SIG-M5 (cell line): ENCODE results near the gene CLEC2D.
"Not testable (repeated sequence)": the region's sequence is repeated elsewhere in the genome, so short reads cannot be mapped to it uniquely, and the experiment has no call there.

Experiments used
- DNase-seq: peaks from one replicate; lab custom pipeline; 2025; lab: John Stamatoyannopoulos, UW

Gene CLEC2D

DNA sequence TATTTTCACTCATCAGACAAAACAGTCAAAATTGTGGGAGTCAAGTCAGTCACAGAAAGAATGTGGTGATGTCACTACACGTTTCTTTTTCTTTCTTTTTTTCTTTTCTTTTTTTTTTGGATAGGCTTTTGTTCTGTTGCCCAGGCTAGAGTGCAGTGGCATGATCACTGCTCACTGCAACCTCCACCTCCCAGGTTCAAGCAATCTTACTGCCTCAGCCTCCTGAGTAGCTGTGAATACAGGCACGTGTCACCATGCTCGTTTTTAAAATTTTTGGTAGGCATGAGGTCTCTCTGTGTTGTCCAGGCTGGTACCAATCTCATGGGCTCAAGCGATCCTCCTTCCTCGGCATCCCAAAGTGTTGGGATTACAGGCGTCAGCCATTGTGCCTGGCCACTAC is 61.1 kb downstream of the CLEC2D start:
- no peak for DNase-seq

DNA sequence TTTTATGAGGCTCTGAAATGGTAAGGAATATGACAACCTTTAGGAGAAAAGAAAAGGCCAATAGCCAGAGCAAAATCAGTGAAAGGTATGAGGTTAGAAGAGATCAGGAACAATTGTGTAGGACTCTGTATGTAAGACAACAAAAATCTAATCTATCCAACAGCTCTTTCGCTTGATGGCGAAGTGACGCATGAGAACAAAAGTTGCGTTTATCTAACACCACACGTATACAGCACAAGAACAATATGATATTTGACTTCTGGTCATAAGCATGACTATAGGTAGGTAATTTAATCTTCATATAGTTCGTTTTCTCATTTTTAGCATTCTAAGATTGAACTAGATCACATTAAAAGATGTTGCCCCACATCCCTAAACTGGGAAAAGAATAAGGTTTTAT is 61.9 kb downstream of the CLEC2D start:
- DNase-seq: no peak

DNA sequence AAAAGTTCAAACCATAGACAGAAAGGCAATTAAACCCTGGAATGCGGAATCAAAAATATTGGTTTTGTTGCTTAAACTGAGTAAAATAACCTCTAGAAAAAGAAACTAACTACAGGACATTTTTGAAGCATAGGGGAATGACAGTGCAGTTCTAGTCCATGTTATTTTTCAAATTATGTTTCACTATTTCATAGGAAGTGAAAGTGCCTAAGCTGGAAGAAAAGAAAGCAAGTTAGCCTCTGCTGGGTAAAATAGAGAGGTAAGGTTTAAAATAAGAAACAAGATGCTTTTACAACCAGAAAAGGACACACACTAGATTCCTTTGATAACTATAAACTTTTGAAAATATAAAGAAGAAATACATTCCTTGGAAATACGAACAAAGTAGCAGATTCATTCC is 62.3 kb downstream of the CLEC2D start:
- peak; percentile 55 for DNase-seq

DNA sequence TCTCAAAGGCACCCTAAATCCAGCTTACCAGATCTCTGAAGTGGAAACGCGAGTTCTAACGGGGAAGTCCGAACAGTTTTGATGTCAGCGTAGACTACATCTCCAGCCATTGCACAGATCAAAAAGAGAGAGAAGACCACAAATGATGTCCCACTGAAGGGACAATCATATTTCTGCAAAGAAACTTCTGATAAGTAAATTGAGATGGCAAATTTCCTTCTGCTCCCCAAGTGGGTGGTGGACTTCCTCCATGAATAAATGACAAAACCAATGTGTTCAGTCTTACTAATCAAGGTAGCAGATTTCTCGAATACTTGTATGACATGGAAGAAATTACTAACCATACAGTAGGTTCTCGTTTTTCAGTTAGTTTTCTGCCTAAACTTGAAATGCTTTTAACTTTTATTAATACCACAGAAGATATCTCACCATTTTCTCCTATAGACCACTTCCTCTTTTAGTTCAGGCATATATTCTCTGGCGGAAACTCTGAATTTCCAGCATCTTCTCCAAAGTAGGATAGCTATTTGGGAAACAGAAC is 63.5 kb downstream of the CLEC2D start, which contains the start of gene CLECL1:
TSS of gene CLECL1 (minus strand) at position 177 of the 541 bp plus-strand sequence.
- DNase-seq: peak; percentile 52

DNA sequence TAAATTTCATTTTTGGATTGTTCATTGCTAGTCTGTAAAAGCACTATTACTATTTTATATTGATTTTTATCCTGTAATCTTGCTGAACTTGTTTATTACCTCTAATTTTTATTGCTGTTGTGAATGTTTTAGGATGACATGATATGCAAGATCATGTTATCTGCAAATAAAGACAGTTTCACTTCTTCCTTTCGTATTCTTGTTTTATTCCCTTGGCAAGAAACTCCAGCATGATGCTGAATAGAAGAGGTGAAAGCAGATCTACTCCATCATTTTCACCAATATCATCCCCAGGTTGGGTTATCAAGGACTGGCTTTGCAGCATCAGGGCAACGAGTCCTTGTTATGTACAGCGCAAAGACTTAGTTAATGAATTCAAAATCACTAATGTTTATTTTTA is 66.1 kb downstream of the CLEC2D start:
- no peak for DNase-seq

DNA sequence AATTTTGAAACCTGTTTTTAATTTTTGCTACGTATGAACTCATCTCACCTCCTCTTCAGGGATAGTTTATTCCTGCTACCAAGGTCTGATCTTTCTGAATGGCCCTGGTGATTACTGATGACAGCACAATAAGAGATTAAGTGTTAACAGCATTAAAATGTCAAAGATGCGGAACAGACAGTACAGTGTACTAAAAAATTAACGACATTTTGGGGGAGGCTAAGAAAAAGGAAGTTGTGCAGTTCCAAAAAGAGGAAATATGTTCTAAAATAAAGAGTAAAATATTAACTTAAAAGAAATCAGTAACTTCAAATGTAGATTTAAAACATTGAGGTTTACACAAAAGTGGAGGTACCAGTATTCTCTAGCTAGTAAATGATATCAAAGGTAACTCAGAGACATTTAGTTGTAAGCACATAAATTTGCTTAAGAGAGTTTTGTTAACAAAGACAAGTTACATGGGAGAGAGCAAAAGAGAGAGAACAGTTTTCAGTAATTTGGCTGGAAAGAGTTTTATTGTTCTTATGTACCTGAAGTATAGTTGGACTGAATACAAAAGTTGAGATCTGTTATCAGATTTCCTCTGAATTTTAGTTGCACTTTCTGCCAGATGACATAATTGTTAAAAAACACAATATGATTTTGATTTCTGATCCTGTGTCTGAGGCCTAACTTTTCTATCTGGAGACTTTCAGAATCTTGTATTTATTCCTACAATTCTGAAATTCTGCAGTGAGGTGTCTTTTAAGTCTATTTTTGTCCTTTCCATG is 67.6 kb downstream of the CLEC2D start:
- peak; percentile 58 for DNase-seq

DNA sequence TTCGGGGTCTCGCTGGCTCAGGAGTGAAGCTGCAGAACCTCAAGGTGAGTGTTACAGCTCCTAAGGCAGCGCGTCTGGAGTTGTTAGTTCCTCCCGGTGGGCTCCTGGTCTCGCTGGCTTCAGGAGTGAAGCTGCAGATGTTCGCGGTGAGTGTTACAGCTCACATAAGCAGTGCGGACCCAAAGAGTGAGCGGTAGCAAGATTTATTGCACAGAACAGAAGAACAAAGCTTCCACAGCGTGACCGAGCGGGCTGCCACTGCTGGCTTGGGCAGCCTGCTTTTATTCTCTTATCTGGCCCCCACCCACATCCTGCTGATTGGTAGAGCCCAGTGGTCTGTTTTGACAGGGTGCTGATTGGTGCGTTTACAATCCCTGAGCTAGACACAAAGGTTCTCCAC is 69.4 kb downstream of the CLEC2D start:
- DNase-seq: not testable (repeated sequence)

DNA sequence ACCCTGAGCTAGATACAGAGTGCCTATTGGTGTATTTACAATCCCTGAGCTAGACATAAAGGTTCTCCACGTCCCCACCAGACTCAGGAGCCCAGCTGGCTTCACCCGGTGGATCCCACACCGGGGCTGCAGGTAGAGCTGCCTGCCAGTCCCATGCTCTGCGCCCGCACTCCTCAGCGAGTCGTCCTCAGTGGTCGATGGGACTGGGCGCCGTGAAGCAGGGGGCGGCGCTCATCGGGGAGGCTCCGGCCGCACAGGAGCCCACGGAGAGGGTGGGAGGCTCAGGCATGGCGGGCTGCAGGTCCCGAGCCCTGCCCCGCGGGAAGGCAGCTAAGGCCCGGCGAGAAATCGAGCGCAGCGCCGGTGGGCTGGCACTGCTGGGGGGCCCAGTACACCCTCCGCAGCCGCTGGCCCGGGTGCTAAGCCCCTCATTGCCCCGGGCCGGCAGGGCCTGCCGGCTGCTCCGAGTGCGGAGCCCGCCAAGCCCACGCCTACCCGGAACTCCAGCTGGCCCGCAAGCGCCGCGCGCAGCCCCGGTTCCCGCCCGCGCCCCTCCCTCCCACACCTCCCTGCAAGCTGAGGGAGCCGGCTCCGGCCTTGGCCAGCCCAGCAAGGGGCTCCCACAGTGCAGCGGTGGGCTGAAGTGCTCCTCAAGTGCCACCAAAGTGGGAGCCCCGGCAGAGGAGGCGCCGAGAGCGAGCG is 70.0 kb downstream of the CLEC2D start:
- DNase-seq: not testable (repeated sequence)

DNA sequence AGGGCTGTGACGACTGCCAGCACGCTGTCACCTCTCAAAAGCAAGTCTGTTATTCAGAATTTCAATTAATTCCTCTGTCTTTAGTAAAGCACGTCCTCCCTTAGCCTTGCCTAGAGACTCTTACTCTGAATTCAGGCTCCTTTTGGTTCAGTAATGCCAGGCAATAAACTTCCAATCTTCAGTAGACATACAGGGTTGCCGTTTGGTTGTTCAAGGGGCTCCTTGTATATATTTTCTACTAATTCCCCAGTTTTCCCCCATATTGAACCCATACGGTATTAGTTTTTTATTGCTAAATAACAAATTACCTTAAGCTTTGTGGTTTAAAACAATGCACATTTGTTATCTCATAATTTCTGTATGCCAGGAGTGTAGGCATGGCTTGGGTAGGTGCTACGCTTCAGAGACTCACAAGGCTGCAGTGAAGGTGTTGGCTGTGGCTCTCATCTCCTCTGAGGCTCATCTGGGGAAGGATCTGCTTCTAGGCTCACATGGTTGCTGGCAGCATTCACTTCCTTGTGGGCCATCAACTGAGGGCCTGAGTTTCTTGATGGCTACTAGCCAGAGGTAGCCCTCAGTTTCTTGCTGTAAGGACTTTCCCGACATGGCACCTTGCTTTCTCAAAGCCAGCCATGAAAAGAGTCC is 70.7 kb downstream of the CLEC2D start:
- no peak for DNase-seq

DNA sequence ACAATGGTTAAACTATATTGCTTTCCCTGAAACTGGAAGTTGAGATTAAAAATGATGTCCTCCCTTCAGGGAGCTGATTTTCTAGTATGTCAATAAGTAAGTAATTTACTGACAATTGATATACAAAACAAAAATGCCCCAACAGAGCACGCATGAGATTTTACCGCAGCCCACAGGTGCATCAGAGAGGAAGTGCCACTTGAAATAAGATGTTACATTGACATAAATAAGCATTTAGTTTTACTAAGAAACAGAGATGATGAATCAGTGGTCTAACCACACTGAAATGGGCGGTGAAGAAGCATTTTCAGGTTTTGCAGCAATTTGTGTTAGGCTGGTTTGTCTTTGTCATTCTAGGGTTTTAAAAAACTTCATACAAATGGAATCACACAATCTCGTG is 72.2 kb downstream of the CLEC2D start:
- DNase-seq: no peak

DNA sequence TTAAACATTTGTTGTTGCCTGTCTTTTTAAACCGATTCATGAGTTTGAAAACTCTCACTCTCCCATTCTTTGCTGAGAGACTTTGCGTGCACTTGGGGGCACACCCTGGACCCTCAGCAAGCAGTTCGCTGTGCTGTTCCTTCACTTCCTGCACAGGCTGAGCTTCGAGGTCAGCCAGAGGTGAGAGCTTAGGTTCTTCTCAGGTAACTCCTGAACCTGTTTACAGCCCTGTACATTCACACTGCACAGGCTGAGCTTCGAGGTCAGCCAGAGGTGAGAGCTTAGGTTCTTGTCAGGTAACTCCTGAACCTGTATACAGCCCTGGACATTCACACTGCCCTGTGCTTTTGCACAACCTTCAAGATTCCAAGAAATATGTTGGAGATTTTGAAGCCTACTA is 73.1 kb downstream of the CLEC2D start:
- no peak for DNase-seq

DNA sequence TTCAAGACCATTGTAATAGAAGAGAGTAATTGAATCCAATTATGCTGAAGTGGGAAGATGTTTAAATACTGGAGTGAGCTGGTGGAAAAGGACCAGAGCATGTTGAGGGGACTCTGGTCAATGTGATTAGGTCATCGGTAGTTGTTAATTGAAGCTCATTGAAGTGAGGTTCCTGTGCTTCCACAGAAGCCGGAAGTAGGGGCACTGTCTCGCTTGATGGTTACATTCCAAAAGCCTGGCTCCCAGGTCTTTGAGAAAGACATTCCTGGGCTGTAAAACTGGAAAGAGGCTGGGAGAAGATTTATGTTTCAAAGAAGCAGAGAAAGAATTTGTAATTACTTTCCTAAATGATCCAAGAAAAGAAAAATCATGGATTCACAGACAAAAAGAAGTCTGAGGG is 75.7 kb downstream of the CLEC2D start:
- no peak for DNase-seq
